Lower lobe of right lung (tissue), 2 donors: ENCODE measurements around the gene ANTKMT. TPM values are rescaled to one million over a fixed set of nuclear protein-coding genes. Genes with fewer than 3 reads are reported as not detected.
"Not testable (repeated sequence)": the region's sequence is repeated elsewhere in the genome, so short reads cannot be mapped to it uniquely, and the experiment has no call there.

Source experiments
- ATAC-seq, 2 donors: fragments of 200-7000 bp; cut with Tn5 transposase; one replicate each; pipeline ENCODE4 v1.9.1; 2020 to 2022; ENCODE audit warnings: mild to moderate bottlenecking in 2 of 2, moderate library complexity in 2 of 2
- DNase-seq: peaks from one replicate; pipeline ENCODE4 v3.0.0-alpha.2; 2020
- H3K27ac ChIP-seq: fragments of 200-600 bp; one replicate; pipeline ENCODE4 v1.8.0; 2022
- H3K27me3 ChIP-seq: fragments of 200-600 bp; one replicate; pipeline ENCODE4 v1.8.0; 2022; ENCODE audit warnings: low read depth
- H3K36me3 ChIP-seq: fragments of 200-600 bp; one replicate; pipeline ENCODE4 v1.8.0; 2022; ENCODE audit warnings: mild to moderate bottlenecking
- H3K4me1 ChIP-seq: fragments of 200-600 bp; one replicate; pipeline ENCODE4 v1.8.0; 2022
- H3K4me3 ChIP-seq: fragments of 200-600 bp; one replicate; pipeline ENCODE4 v1.8.0; 2022; ENCODE audit warnings: mild to moderate bottlenecking
- H3K9me3 ChIP-seq: fragments of 200-600 bp; one replicate; pipeline ENCODE4 v1.8.0; 2022
- intact Hi-C: fragments of 100-400 bp; cut with DNase I; formaldehyde crosslinking; loops from one replicate; pipeline ENCODE4 v1.11.0; 2022
- total RNA-seq: library from RNA; stranded (reverse); fragmentation: NEBNext Ultra II Directional; extraction: Animal tissue kit (Norgen Biotek cat#: 25700); gene quantifications from one replicate; pipeline ENCODE4 v1.2.1, GENCODE V29; 2021
- TF ChIP-seq, protein P1 (sequence below): fragments of 200-600 bp; IDR thresholded peaks from one replicate; pipeline ENCODE4 v1.8.0; 2022; ENCODE audit warnings: antibody characterized with exemption, mild to moderate bottlenecking
- donor health status: DM: no; HTN: yes; CAD: no; lungs with severe emphysema.

ANTKMT gene
- total RNA-seq, 1 donor from 2014 or later: 36.5 TPM

DNA sequence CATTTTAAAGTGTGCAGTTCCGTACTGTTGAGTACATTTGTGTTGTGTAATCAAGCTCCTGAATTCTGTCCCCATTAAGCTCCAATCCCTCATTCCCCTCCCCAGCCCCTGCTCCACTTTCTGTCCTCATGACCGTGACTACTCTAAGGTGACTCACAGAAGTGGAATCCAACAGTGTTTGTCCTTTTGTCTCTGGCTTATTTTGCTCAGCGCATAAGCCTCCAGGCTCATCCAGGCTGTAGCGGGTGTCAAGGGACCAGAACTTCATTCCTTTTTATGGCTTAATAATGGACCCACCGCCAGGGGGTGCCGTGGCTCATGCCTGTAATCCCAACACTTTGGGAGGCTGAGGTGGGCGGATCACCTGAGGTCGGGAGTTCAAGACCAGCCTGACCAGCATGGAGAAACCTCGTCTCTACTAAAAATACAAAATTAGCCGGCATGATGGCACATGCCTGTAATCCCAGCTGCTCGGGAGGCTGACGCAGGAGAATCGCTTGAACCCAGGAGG, 8.2 kb upstream of the ANTKMT start:
- H3K4me3 ChIP-seq, H3K36me3 ChIP-seq, intact Hi-C loops, H3K27ac ChIP-seq, H3K9me3 ChIP-seq, ATAC-seq, DNase-seq: not testable (repeated sequence)
- peaks cover 50% of the 10 kb centered on the region for H3K27me3 ChIP-seq
- H3K4me1 ChIP-seq: peaks cover 18% of the 10 kb centered on the region
- TF ChIP-seq, protein P1, sequence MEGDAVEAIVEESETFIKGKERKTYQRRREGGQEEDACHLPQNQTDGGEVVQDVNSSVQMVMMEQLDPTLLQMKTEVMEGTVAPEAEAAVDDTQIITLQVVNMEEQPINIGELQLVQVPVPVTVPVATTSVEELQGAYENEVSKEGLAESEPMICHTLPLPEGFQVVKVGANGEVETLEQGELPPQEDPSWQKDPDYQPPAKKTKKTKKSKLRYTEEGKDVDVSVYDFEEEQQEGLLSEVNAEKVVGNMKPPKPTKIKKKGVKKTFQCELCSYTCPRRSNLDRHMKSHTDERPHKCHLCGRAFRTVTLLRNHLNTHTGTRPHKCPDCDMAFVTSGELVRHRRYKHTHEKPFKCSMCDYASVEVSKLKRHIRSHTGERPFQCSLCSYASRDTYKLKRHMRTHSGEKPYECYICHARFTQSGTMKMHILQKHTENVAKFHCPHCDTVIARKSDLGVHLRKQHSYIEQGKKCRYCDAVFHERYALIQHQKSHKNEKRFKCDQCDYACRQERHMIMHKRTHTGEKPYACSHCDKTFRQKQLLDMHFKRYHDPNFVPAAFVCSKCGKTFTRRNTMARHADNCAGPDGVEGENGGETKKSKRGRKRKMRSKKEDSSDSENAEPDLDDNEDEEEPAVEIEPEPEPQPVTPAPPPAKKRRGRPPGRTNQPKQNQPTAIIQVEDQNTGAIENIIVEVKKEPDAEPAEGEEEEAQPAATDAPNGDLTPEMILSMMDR: peak; percentile 39

DNA sequence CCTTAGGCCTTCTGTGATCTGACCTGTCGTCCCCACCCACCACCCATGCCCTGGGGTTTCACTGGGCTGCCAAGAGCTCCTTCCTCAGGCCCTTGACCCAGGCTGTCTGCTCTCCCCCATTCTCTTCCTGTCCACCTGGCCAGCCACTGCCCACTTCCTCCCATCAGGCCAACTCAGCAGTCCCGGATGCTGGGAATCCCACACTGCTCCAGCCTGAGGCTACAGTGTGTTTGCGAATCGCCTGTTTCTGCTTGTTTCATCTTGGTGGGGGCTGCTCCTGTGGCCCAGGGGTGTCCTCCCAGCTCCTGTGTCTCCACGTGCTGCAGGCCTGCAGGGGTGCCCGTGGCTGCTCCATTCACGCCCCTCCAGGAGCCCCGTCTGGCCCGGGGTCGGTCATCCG, 6.9 kb upstream of the ANTKMT start:
- intact Hi-C loops: no loop called here
- ATAC-seq (no peak), DNase-seq (no peak)
- Histone ChIP-seq H3K27ac (no peak overlapping the region), H3K27me3 (peaks cover 37% of the 10 kb centered on the region), H3K9me3 (no peaks in the 10 kb centered on the region), H3K36me3 (no peaks in the 10 kb centered on the region), H3K4me3 (peak overlapping the region; percentile 34), H3K4me1 (peaks cover 18% of the 10 kb centered on the region)
- TF ChIP-seq, protein P1: no peak

DNA sequence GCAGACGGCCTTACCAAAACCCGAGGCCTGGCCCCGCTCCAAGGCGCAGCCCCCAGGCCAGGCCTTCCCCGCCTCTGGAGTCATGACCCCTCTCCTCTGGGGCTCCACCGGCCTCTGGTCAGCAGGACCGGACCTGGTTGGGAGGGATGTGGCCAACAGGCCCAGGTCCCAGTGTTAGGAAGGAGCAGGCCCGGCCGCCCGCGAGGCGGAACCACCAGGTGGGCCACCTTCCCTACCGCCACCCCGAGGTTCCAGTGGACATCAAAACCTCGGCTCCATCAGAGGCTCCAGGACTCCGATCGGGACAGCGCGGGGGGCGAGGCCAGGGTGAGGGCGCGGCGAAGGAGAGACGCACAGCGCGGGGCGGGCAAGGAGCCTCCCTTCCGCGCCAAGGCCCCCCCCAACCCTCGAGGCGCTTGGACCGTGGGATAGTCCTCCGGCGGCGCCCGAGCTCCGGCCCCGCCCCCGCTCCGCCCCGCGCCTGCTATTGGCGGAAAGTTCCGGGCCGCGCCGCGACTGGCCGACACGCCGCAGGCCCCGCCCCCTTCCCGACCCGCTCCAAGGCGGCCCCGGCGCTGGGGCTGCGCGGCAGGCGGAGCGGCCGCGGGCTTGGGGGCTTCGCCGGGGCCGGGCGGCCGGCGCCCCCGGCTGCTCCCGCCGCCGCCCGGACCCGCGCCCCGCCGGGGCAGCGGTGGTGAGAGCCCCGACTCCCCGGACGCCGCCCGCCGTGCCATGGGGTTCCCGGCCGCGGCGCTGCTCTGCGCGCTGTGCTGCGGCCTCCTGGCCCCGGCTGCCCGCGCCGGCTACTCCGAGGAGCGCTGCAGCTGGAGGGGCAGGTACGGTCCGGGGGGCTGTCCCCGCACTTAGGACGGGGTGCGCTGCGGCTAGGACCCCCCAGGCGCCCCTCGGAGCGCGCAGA, 6.1 kb upstream of the ANTKMT start, which contains the start of gene METRN:
METRN (plus strand) TSS at position 561 of the 919 bp plus-strand sequence; CDS start at position 733, 172 bp downstream.
- Histone ChIP-seq H3K9me3 (no peaks in the 10 kb centered on the region), H3K4me1 (peaks cover 24% of the 10 kb centered on the region), H3K36me3 (no peaks in the 10 kb centered on the region), H3K27me3 (peaks cover 30% of the 10 kb centered on the region), H3K4me3 (peak within 1 kb of the TSS; percentile 77), H3K27ac (peak within 1 kb of the TSS; percentile 36)
- peak; percentile 90 to 92 for ATAC-seq
- DNase-seq: peak; percentile 95
- TF ChIP-seq, protein P1: no peak
- intact Hi-C loops: no loop called here

DNA sequence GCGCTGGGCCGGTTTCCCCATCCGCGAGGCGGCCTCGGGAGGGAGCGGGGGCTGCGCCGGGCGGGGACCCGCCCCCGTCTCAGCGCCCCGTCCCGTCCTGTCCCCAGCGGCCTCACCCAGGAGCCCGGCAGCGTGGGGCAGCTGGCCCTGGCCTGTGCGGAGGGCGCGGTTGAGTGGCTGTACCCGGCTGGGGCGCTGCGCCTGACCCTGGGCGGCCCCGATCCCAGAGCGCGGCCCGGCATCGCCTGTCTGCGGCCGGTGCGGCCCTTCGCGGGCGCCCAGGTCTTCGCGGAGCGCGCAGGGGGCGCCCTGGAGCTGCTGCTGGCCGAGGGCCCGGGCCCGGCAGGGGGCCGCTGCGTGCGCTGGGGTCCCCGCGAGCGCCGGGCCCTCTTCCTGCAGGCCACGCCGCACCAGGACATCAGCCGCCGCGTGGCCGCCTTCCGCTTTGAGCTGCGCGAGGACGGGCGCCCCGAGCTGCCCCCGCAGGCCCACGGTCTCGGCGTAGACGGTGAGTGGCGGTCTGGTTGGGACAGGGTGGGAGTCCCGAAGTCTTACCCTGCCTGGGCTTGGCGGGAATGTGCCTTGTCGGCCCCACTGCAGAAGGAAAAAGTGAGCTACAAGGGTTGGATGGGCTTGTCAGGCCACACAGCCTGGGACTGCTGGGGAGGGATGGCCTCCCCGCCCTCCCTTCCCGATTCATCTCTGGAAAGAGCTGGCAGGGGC, 5.3 kb upstream of the ANTKMT start:
- TF ChIP-seq, protein P1: no peak
- H3K9me3 ChIP-seq: no peaks in the 10 kb centered on the region
- peak overlapping the region; percentile 36 for H3K27ac ChIP-seq
- ATAC-seq (peak in 1 of 2 donors; percentile 5), DNase-seq (no peak)
- intact Hi-C loops: no loop called here
- no peaks in the 10 kb centered on the region for H3K36me3 ChIP-seq
- H3K4me3 ChIP-seq: peak overlapping the region; percentile 77
- peaks cover 32% of the 10 kb centered on the region for H3K4me1 ChIP-seq
- peaks cover 22% of the 10 kb centered on the region for H3K27me3 ChIP-seq

DNA sequence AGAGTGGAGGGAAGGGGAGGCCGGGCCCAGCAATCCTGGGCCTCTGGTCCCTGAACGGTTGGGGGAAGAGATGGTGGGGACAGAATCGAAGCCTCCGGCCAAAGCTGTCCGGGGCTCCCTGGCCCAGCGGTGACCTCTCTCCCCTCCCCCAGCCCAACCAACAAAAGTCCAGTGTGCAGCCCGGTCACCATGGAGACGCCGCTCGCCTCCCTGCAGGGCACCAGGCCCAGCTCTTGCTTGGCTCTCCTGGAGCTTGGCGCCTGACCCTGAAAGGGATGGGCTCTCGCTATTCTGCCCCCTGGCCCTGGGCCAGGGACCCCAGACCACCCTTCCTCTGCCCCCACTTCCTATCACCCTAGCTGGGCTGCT, 4.8 kb upstream of the ANTKMT start:
- no peaks in the 10 kb centered on the region for H3K36me3 ChIP-seq
- intact Hi-C loops: no loop called here
- ATAC-seq (no peak), DNase-seq (no peak)
- peaks cover 33% of the 10 kb centered on the region for H3K4me1 ChIP-seq
- no peak overlapping the region for H3K27ac ChIP-seq
- TF ChIP-seq, protein P1: no peak
- H3K4me3 ChIP-seq: peak overlapping the region; percentile 77
- H3K27me3 ChIP-seq: peaks cover 16% of the 10 kb centered on the region
- no peaks in the 10 kb centered on the region for H3K9me3 ChIP-seq
